ENCODE results near the gene DHCR7.

The DHCR7 gene

GRCh38 chr11:71477641-71478527 is 29.7 kb upstream of the DHCR7 start:
- no peak for DNase-seq

GRCh38 chr11:71476926-71477640 is 28.9 kb upstream of the DHCR7 start:
- DNase-seq = no peak

- no peak for DNase-seq
Observed at GRCh38 chr11:71476031-71476430, 27.8 kb upstream of the DHCR7 start.

DNA sequence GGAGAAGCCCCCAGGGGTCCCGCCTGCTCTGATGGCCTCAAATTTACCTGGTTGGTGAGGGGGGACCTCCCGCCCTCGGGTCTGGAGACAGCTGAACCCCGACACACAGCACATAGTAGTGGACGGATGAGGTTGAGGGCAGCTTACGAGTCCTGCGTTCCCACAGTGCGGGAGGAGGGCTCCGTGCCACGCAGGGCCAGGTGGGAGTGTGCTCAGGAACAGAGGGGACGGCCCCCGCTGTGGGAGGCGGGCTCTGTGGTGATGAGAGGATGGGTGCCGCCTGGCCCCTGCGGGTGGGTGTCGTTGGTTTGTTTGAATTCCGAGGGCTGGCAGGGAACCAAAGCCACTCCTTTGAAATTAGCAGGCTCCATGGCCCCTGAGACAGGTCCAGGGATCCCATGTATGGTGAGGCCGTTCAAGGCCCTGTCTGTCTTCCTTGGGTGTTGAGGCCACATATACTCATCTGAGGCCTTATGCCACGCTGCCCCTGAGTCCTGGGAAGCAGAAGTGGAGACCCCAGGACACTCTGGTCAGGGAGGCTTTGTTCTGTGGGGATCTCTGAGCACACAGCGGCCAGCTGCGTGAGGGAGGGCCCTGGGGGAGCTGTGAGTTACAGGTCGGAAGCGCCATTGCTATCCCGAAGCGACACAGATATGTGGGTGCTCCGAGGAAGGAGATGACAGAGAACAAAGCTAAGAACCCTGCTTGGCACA is 26.7 kb upstream of the DHCR7 start:
- DNase-seq = no peak

- DNase-seq = no peak
Observed at GRCh38 chr11:71474141-71474770, 26.1 kb upstream of the DHCR7 start.

DNA sequence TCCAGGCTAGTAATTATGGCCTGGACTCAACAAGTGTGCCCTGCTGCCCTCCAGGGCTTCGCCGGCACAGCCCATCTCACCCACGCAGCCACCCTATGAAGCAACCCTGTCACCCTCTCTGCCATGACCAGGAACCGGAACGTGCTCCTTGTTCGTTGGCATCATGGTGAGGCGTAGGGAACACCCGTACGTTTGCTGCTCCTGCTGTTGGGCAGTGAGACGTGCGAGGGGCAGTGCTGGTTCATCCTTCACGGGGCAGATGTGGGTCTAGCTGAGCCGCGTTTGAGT is 25.5 kb upstream of the DHCR7 start:
- no peak for DNase-seq

DNA sequence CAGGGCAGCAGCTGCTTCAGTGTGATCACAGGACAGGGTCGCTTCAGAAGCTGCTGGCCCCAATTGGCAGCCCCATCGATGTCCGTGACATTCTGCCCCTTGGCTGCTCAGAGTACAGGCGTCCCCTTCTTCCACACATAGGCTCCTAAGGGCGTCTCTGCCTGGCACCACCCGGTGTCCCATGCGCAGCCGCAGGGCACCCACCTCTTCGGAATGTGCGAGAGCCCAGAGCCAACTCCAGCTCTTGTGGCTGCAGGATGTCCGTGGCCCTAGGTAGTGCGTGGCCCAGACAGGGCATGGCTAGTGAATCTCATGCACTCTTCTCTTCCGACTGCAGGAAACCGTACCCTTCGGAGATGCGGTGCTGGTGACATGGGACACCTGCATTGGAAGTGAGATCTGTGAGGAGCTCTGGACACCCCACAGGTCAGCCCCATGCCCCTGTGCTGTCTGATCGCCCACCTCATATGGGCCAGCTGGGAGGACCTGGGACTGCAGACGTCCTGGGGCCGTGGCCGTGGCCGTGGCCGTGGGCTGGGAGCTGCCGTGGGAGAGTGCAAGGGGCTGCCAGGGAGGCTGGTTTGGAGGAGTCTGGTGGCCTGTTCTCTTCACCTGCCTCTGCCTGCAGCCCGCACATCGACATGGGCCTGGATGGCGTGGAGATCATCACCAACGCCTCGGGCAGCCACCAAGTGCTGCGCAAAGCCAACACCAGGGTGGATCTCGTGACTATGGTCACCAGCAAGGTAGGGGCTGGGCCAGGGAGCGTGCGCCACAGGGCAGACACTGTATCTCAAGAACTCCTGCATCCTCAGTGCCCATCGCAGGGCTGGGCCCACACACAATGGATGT is 25.0 kb upstream of the DHCR7 start:
- no peak for DNase-seq

DNA sequence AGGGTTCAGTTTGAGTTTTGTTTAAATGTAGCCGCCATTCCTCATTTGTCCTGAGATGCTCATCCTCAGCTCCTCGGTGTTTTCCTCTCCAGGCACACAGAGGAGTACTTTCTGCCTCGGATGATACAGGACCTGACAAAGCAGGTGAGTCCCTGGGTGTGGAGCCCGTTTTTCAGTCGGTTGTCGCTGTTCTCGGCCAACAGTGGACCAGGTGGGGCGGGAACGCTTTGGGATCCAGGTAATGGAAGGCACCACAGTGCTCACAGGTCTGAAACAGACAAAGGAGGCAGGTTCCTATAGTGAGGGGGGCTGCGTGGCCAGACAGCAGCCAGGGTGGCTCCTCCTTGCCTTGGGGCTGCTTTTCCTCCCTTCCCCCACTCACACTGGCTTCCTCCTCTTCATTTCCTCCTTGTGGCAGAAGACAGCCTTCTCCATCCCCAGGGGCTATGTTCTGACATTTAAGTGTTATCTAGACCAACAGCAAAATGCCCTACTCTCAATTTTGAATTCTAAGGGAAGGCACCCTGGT is 24.2 kb upstream of the DHCR7 start:
- no peak for DNase-seq

DNA sequence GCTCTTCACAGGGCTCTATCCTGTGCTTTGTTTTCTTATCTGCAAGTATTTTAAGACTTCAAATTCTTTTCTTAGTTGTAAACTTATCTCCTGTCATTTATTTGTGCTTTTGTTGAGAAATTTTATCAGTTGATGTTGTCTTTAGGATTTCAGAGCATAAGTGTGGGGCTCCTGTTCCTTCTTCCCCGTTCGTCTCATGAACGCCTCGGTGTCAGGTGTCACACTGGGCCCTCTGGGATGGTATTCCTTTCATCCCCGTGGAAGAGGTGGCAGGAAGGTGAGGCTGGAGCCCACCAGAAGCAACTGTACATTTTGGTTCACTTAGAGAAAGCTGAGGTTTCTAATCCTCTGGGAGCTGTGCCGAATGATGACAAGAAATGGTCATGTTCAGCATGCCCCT is 22.8 kb upstream of the DHCR7 start:
- no peak for DNase-seq

DNA sequence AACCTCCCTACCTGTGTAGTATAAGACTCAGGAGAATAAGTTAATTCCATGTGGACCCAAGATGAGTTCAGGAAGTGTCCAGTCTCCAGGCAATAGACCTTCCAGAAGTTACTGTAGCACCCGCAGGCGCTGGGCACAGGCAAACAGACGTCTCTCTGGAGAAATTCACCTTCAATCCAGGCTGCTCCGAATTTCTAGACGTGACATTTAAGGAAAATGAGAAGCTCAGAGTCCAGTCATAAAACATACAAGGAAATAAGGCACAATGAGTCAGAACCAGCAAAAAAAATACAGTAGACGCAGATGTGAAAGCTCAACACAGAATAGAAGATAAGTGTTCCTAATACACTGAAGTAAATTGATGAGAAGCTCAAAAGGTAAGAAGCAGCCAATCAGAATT is 19.0 kb upstream of the DHCR7 start:
- no peak for DNase-seq

- no peak for DNase-seq
Observed at GRCh38 chr11:71466358-71466757, 18.2 kb upstream of the DHCR7 start.

- no peak for DNase-seq
Observed at GRCh38 chr11:71465054-71465453, 16.9 kb upstream of the DHCR7 start.

DNA sequence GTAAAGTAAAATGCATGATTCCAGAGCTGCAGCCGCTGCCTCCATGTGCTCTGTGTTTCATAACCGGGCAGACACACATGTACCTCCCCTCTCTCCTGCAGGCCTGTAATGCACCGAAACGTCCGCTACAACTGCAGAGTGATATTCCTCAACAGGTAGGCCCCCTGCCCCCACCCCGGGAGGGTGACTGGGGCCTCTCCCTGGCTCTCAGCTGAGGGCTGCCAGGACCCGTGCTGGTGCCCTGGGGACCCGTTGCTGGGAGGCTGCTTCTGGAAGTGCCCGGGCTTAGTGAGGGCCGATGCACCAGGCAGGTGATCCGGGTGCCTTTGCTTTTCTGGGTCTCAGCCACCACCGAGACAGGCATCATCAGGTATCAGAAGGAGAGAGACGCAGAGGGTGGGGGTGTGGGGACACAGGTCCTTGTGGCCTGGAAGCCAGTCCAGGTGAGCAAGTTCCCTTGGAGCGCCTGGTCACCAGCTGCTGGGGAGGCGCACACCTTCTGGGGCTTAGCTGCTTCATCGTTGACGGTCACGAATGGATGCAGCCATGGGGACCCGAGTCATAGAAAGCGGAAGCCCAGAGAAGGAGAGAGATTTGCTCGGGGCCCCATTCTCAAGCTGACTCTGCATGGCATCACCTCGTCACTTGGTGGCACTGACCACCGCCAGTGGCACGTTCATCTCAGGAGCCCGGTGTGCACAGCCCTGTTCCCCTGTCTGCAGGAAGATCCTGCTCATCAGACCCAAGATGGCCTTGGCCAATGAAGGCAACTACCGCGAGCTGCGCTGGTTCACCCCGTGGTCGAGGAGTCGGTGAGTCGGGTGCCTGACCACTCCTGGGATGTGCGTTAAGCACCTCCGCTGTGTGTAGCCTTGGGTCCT is 15.4 kb upstream of the DHCR7 start:
- DNase-seq = no peak

DNA sequence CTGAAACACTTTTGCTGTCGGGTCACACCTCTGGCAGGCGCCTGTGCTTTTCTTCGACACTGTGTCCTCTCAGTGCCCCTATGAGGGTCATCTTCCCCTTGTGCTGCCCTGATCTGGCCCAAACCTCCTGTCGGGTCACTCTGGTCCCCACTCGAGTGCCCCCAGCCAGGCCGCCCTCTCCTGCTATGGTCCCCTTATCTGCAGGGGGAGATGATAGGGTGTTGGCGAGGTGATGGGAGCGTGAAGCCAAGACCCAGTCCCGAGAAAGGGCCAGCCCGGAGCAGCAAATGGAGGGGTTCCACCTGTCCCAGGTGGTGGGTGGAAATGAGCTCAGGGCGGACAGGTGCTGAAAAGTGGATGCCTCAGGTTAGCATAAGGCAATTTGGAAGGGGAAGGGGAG is 14.5 kb upstream of the DHCR7 start:
- no peak for DNase-seq

DNA sequence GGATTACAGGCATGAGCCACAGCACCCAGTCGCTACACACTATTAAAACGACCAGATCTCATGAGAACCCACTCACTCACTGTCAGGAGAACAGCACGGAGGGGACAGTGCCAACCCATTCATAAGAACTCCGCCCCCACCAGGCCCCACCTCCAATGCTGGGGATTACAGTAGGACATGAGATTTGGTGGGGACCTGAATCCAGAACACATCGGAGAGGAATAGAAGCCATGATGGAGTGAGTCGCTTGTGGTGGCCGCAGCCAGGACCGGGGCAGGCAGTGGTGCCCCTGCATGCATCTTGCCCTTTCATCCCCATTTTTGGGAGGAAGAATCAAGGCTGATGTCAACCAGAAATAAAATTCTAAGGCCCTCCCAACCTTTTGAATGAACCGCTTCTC is 13.5 kb upstream of the DHCR7 start:
- DNase-seq = no peak

GRCh38 chr11:71459767-71460320 is 11.7 kb upstream of the DHCR7 start:
- DNase-seq = no peak

- no peak for DNase-seq
Observed at GRCh38 chr11:71459076-71459766, 11.0 kb upstream of the DHCR7 start.

DNA sequence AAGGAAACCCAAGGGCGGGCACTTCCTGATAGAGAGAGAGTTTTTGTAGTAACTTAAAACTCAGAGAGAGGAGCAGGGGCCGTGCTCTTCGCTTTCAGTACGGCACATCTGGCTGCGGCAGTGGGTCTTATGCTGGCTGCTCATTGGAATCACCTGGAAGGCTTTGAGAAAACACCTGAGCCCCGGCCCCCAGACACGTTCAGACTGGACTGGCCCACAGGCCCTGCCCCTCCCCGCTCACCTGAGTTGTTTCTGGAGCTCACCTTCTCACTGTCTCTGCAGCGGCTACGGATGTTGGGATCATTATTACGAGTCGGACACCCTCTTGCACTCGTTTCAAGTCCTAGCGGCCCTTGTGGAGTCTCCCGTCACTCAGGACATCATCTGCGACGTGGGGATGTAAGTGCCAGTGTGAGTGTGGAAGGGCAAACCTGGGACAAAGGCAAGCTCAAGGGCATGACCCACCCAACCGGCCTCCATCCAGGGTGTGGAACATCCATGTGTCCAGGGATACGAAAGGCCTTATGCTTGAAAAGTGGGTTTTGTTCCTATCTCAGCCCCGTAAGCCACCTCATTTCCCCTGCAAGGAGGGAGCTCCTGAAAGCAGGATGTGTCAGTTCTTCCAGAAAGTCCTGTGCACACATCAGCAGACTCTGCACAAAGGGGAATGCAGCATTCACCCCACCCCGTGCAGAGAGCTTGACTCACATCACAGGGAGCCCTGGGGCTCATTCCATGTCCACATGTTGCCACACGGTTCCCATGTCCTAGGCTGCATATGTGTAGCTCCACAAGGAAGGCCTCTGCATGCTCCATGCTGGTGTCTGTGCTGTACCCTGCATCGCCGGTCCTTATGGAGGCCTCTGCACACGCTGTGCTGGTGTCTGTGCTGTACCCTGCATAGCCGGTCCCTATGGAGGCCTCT is 10.2 kb upstream of the DHCR7 start:
- DNase-seq = no peak

GRCh38 chr11:71456831-71457230 is 8.6 kb upstream of the DHCR7 start:
- no peak for DNase-seq

Data from NK-92 treated with Interleukin-12 subunit alpha and Interleukin-12 subunit beta, amount 100 ng/mL, for 24 hours (cell line).